DND-41 (cell line): ENCODE results near the gene TYK2.
A peak's percentile ranks its signal among the peaks of the same experiment; 100 is the strongest.
"Not testable (repeated sequence)": the region's sequence is repeated elsewhere in the genome, so short reads cannot be mapped to it uniquely, and the experiment has no call there.

ENCODE experiments used
- ATAC-seq: fragments of 200-7000 bp; cut with Tn5 transposase; 3 replicates; pipeline ENCODE4 v1.9.1; 2021; ENCODE audit warnings: low read depth; ENCODE audit not compliant: insufficient read depth
- DNase-seq: peaks from one replicate; pipeline ENCODE4 v3.0.0-alpha.2; 2020
- H2AFZ ChIP-seq: 2 replicates; pipeline ENCODE4 v1.6.0; 2012; ENCODE audit warnings: low read depth, low read length
- H3K27ac ChIP-seq: 2 replicates; pipeline ENCODE4 v1.5.1; 2012; ENCODE audit warnings: low read length, inconsistent platforms
- H3K27me3 ChIP-seq: fragments of 200-600 bp; sonication (generic); 2 replicates; pipeline ENCODE4 v1.6.0; 2012; ENCODE audit warnings: low read length, mild to moderate bottlenecking, inconsistent platforms; ENCODE audit not compliant: insufficient read depth, poor library complexity
- H3K36me3 ChIP-seq: 2 replicates; pipeline ENCODE4 v1.5.1; 2012; ENCODE audit warnings: low read length, inconsistent platforms; ENCODE audit not compliant: insufficient read depth
- H3K4me1 ChIP-seq: 2 replicates; pipeline ENCODE4 v1.5.1; 2012; ENCODE audit warnings: mild to moderate bottlenecking, low read length; ENCODE audit not compliant: insufficient read depth
- H3K4me2 ChIP-seq: 2 replicates; pipeline ENCODE4 v1.6.0; 2012; ENCODE audit warnings: mild to moderate bottlenecking, moderate library complexity, low read length, inconsistent platforms; ENCODE audit not compliant: insufficient read depth
- H3K4me3 ChIP-seq, 2 experiments: fragments of 200-600 bp in 1 of 2; shearing (Covaris generic) in 1 of 2; 2 replicates each; pipeline ENCODE4 v1.5.1; 2012 to 2016; ENCODE audit warnings: inconsistent platforms in 2 of 2, low read length in 2 of 2, mild to moderate bottlenecking in 2 of 2, low read depth in 1 of 2, moderate library complexity in 1 of 2
- H3K79me2 ChIP-seq: 2 replicates; pipeline ENCODE4 v1.6.0; 2012; ENCODE audit warnings: low read length, inconsistent platforms; ENCODE audit not compliant: insufficient read depth
- H3K9ac ChIP-seq: 2 replicates; pipeline ENCODE4 v1.6.0; 2012; ENCODE audit warnings: low read depth, mild to moderate bottlenecking, inconsistent platforms, low read length, moderate library complexity
- H3K9me3 ChIP-seq: 2 replicates; pipeline ENCODE4 v1.5.1; 2012; ENCODE audit warnings: low read length, moderate library complexity, mild to moderate bottlenecking, inconsistent platforms; ENCODE audit not compliant: insufficient read depth, severe bottlenecking
- H4K20me1 ChIP-seq: 2 replicates; pipeline ENCODE4 v1.6.0; 2012; ENCODE audit warnings: low read length; ENCODE audit not compliant: insufficient read depth
- EZH2 ChIP-seq: IDR thresholded peaks from 3 replicates; pipeline ENCODE4 v1.6.1; 2012; ENCODE audit warnings: borderline replicate concordance, low read depth, mild to moderate bottlenecking, moderate library complexity, low read length, inconsistent platforms; ENCODE audit not compliant: severe bottlenecking
- TF ChIP-seq, protein P1 (sequence below): IDR thresholded peaks from 2 replicates; pipeline ENCODE4 v1.5.1; 2012; ENCODE audit warnings: borderline replicate concordance, low read length, moderate library complexity, mild to moderate bottlenecking; ENCODE audit not compliant: poor library complexity, severe bottlenecking; ENCODE audit errors: extremely low read depth

TYK2 gene

DNA sequence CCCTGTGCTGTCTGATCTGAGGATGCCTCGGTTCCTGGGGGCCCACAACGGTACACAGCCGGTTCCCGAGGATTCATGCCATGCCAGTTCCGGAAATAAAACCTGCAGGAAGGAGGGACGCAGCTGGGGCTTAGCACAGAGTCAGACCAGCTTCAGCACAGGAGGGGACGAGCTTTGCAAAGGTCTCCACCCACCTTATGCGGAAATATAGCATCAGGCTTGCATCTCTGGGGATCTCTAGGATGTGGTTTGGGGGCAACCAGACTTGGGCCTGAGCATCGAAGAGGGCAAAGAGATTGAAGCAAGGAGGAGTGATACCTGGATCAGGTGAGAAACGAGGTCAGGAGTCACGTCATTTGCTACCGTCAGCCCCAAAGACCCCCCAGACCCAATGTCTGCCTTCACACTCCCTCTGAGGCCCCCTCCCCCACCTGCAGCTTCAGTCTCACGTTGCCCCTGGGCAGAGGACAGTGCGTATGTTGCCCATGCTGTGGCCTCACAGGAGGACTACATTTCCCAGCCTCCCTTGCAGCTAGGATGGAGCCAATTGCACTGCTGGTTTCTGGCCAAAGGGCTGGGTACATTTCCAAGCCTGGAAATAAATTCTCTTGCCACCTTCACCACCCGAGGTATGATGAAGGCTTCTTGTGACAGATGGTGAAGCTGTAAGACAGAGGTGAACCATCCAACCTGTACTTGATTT lies 12.1 kb downstream of the TYK2 start:
- ATAC-seq (peak; percentile 42; the same call in 1 of the 3 replicates), DNase-seq (no peak)
- Histone ChIP-seq H3K4me1 (no peaks in the 10 kb centered on the region), H3K9me3 (no peaks in the 10 kb centered on the region), H3K9ac (no peak overlapping the region), H2AFZ (no peak overlapping the region), H4K20me1 (peaks cover 11% of the 10 kb centered on the region), H3K4me3 (no peak overlapping the region), H3K36me3 (peaks cover 66% of the 10 kb centered on the region), H3K27ac (no peak overlapping the region), H3K4me2 (no peak overlapping the region), H3K79me2 (0 out of 2 replicates have a peak, but pooled peaks cover 3% of the 10 kb centered on the region), H3K27me3 (no peaks in the 10 kb centered on the region)
- TF ChIP-seq, protein P1, sequence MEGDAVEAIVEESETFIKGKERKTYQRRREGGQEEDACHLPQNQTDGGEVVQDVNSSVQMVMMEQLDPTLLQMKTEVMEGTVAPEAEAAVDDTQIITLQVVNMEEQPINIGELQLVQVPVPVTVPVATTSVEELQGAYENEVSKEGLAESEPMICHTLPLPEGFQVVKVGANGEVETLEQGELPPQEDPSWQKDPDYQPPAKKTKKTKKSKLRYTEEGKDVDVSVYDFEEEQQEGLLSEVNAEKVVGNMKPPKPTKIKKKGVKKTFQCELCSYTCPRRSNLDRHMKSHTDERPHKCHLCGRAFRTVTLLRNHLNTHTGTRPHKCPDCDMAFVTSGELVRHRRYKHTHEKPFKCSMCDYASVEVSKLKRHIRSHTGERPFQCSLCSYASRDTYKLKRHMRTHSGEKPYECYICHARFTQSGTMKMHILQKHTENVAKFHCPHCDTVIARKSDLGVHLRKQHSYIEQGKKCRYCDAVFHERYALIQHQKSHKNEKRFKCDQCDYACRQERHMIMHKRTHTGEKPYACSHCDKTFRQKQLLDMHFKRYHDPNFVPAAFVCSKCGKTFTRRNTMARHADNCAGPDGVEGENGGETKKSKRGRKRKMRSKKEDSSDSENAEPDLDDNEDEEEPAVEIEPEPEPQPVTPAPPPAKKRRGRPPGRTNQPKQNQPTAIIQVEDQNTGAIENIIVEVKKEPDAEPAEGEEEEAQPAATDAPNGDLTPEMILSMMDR: no peak
- TF ChIP-seq EZH2: no peak

GRCh38 chr19:10366950-10367512 lies 13.3 kb downstream of the TYK2 start:
- ATAC-seq, H2AFZ ChIP-seq, H3K79me2 ChIP-seq, DNase-seq, H3K27ac ChIP-seq, H3K4me3 ChIP-seq, H3K9me3 ChIP-seq, H3K4me2 ChIP-seq, H3K9ac ChIP-seq, H3K4me1 ChIP-seq, H3K27me3 ChIP-seq: not testable (repeated sequence)
- H4K20me1 ChIP-seq: peaks cover 11% of the 10 kb centered on the region
- H3K36me3 ChIP-seq: peaks cover 71% of the 10 kb centered on the region

- ATAC-seq (no peak), DNase-seq (no peak)
- no peak for TF ChIP-seq EZH2
- TF ChIP-seq, protein P1: no peak
- H3K79me2 ChIP-seq: 0 out of 2 replicates have a peak, but pooled peaks cover 3% of the 10 kb centered on the region
- H3K9me3 ChIP-seq: no peaks in the 10 kb centered on the region
- no peak overlapping the region for H3K9ac ChIP-seq
- H3K36me3 ChIP-seq: peaks cover 81% of the 10 kb centered on the region
- H2AFZ ChIP-seq: no peak overlapping the region
- H4K20me1 ChIP-seq: peaks cover 11% of the 10 kb centered on the region
- no peak overlapping the region for H3K27ac ChIP-seq
- H3K4me1 ChIP-seq: no peaks in the 10 kb centered on the region
- no peak overlapping the region for H3K4me3 ChIP-seq
- H3K27me3 ChIP-seq: no peaks in the 10 kb centered on the region
- H3K4me2 ChIP-seq: no peak overlapping the region
These were observed 14.9 kb downstream of the TYK2 start for GRCh38 chr19:10365518-10365917.

DNA sequence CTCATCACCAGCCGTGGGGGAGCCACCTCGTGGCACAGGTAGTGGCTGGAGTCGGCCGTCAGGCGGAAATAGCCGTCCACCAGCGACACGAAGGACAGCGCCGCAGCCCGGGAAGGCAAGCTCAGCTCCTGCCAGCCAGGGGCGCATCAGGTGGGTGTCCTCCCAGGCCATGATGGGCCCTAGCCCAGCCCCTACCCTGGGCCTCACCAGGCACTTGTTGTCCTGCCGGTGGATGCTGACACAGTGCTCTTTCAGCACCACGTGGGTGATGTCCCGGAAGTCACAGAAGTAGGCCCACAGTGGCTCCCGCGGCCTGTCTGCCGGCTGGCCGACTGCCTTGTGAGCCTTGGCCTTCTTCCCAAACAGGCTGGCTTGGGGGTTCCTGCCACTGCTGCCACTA lies 15.7 kb downstream of the TYK2 start:
- H3K27me3 ChIP-seq: no peaks in the 10 kb centered on the region
- H3K36me3 ChIP-seq: peaks cover 85% of the 10 kb centered on the region
- no peak overlapping the region for H2AFZ ChIP-seq
- H3K9ac ChIP-seq: no peak overlapping the region
- no peak for TF ChIP-seq EZH2
- TF ChIP-seq, protein P1: no peak
- no peak overlapping the region for H3K4me2 ChIP-seq
- DNase-seq (no peak), ATAC-seq (no peak)
- no peak overlapping the region for H3K27ac ChIP-seq
- H3K4me1 ChIP-seq: no peaks in the 10 kb centered on the region
- no peaks in the 10 kb centered on the region for H3K9me3 ChIP-seq
- H4K20me1 ChIP-seq: peaks cover 11% of the 10 kb centered on the region
- no peak overlapping the region for H3K4me3 ChIP-seq
- H3K79me2 ChIP-seq: 0 out of 2 replicates have a peak, but pooled peaks cover 3% of the 10 kb centered on the region
